Liver (tissue), 9 donors: Measurements from ENCODE around the gene LLPH. TPM values are rescaled to one million over a fixed set of nuclear protein-coding genes. Genes with fewer than 3 reads are reported as not detected.

Source experiments
- DNase-seq: peaks from one replicate; pipeline ENCODE4 v3.0.0-alpha.2; 2017; ENCODE audit warnings: low spot score
- H3K27ac ChIP-seq, 2 donors: one replicate each; pipeline ENCODE4 v1.7.0; 2013; ENCODE audit warnings: inconsistent platforms in 2 of 2, low read length in 2 of 2, control low read depth in 1 of 2, low read depth in 1 of 2, mild to moderate bottlenecking in 1 of 2
- H3K27me3 ChIP-seq, 4 donors: one replicate each; pipeline versions ENCODE4 v1.6.1 to v1.7.0; 2013; ENCODE audit warnings: low read length in 3 of 4, inconsistent platforms in 1 of 4, mild to moderate bottlenecking in 1 of 4, moderate library complexity in 1 of 4; ENCODE audit not compliant: control insufficient read depth in 4 of 4, insufficient read depth in 4 of 4
- H3K36me3 ChIP-seq, 4 donors: one replicate each; pipeline versions ENCODE4 v1.6.1 to v1.7.0; 2013; ENCODE audit warnings: low read length in 3 of 4, mild to moderate bottlenecking in 3 of 4, low read depth in 1 of 4, moderate library complexity in 1 of 4; ENCODE audit not compliant: control insufficient read depth in 4 of 4, insufficient read depth in 3 of 4
- H3K4me1 ChIP-seq, 4 donors: one replicate each; pipeline versions ENCODE4 v1.6.1 to v1.7.0; 2013; ENCODE audit warnings: low read length in 3 of 4, mild to moderate bottlenecking in 3 of 4, moderate library complexity in 1 of 4; ENCODE audit not compliant: control insufficient read depth in 4 of 4, insufficient read depth in 4 of 4
- H3K4me3 ChIP-seq, 3 donors: one replicate each; pipeline versions ENCODE4 v1.6.1 to v1.7.0; 2013; ENCODE audit warnings: low read length in 3 of 3, control low read depth in 1 of 3, low read depth in 1 of 3, mild to moderate bottlenecking in 1 of 3
- H3K9ac ChIP-seq, 2 donors: one replicate each; pipeline ENCODE4 v1.7.0; 2013; ENCODE audit warnings: low read length in 2 of 2, mild to moderate bottlenecking in 2 of 2, moderate library complexity in 2 of 2, control low read depth in 1 of 2, low read depth in 1 of 2
- H3K9me3 ChIP-seq, 4 donors: one replicate each; pipeline versions ENCODE4 v1.6.1 to v1.7.0; 2013; ENCODE audit warnings: low read length in 3 of 4; ENCODE audit not compliant: control insufficient read depth in 4 of 4
- ATF3 ChIP-seq: IDR thresholded peaks from 2 replicates; pipeline ENCODE4 v1.6.1; 2016; ENCODE audit warnings: antibody characterized with exemption
- CTCF ChIP-seq: fragments of 150-350 bp; IDR thresholded peaks from 2 replicates; pipeline ENCODE4 v1.5.1; 2017; ENCODE audit warnings: improper control_type of control experiment, low read depth, low read length; ENCODE audit not compliant: missing input control
- EGR1 ChIP-seq, 2 donors: IDR thresholded peaks; 2 replicates each; pipeline ENCODE4 v1.6.1; 2016 to 2018; ENCODE audit warnings: antibody characterized with exemption in 2 of 2, low read depth in 2 of 2
- FOXA1 ChIP-seq: IDR thresholded peaks from 2 replicates; pipeline ENCODE4 v1.6.1; 2016; ENCODE audit warnings: antibody characterized with exemption
- FOXA2 ChIP-seq: IDR thresholded peaks from 2 replicates; pipeline ENCODE4 v1.6.1; 2016; ENCODE audit warnings: antibody characterized with exemption
- GABPA ChIP-seq, 2 donors: IDR thresholded peaks in 1 of 2; conservative IDR thresholded peaks in 1 of 2; 2 replicates each; pipeline ENCODE4 v1.6.1; 2016; ENCODE audit warnings: antibody characterized with exemption in 2 of 2, mild to moderate bottlenecking in 1 of 2, moderate library complexity in 1 of 2
- HNF4A ChIP-seq, 2 donors: conservative IDR thresholded peaks; 2 replicates each; pipeline ENCODE4 v1.6.1; 2016; ENCODE audit warnings: antibody characterized with exemption in 2 of 2, mild to moderate bottlenecking in 2 of 2
- HNF4G ChIP-seq: IDR thresholded peaks from 2 replicates; pipeline ENCODE4 v1.6.1; 2016; ENCODE audit warnings: antibody characterized with exemption
- JUND ChIP-seq, 2 donors: IDR thresholded peaks; 2 replicates each; pipeline ENCODE4 v1.6.1; 2016; ENCODE audit warnings: antibody characterized with exemption in 2 of 2
- MAX ChIP-seq: IDR thresholded peaks from 2 replicates; pipeline ENCODE4 v1.6.1; 2016; ENCODE audit warnings: antibody characterized with exemption
- NR2F2 ChIP-seq: IDR thresholded peaks from 2 replicates; pipeline ENCODE4 v1.6.1; 2016; ENCODE audit warnings: antibody characterized with exemption
- RAD21 ChIP-seq, 2 donors: IDR thresholded peaks; 2 replicates each; pipeline ENCODE4 v1.6.1; 2016; ENCODE audit warnings: antibody characterized with exemption in 2 of 2, mild to moderate bottlenecking in 2 of 2
- REST ChIP-seq: IDR thresholded peaks from 2 replicates; pipeline ENCODE4 v1.6.1; 2016; ENCODE audit warnings: antibody characterized with exemption, mild to moderate bottlenecking
- RXRA ChIP-seq, 2 donors: IDR thresholded peaks; 2 replicates each; pipeline ENCODE4 v1.6.1; 2017 to 2018; ENCODE audit warnings: antibody characterized with exemption in 2 of 2, mild to moderate bottlenecking in 1 of 2
- SP1 ChIP-seq: IDR thresholded peaks from 2 replicates; pipeline ENCODE4 v1.6.1; 2018; ENCODE audit warnings: antibody characterized with exemption, mild to moderate bottlenecking
- TAF1 ChIP-seq: conservative IDR thresholded peaks from 2 replicates; pipeline ENCODE4 v1.6.1; 2016; ENCODE audit warnings: antibody characterized with exemption, mild to moderate bottlenecking
- YY1 ChIP-seq: IDR thresholded peaks from 2 replicates; pipeline ENCODE4 v1.6.1; 2016; ENCODE audit warnings: antibody characterized with exemption, mild to moderate bottlenecking
- ZBTB33 ChIP-seq: IDR thresholded peaks from 2 replicates; pipeline ENCODE4 v1.6.1; 2016; ENCODE audit warnings: antibody characterized with exemption
- WGBS: extraction: QIAGEN DNeasy Blood & Tissue Kit; methylation state at CpG from one replicate; pipeline ENCODE4 v1.1.7; 2013; 5-methylcytosine and 5-hydroxymethylcytosine counted together
- polyA plus RNA-seq, 2 donors: library from polyadenylated mRNA; stranded (reverse) in 1 of 2; unstranded in 1 of 2; fragments of 200-250 nt in 1 of 2; fragments of >200 nt in 1 of 2; fragmentation: Nextera tagmentation in 1 of 2; extraction: Ambion mirVana in 1 of 2; gene quantifications; one replicate each; pipeline versions ENCODE4 v1.2.1 to v1.2.3, GENCODE V29; 2013 to 2015
- total RNA-seq, 2 donors: library from RNA; depleted of rRNA; stranded (reverse); fragments of >200 nt; gene quantifications; one replicate each; pipeline ENCODE4 v1.2.3, GENCODE V29; 2014
- donor health status: healthy.
- donor health status: healthy.
- donor health status: healthy.
- donor health status: healthy.
- donor health status: healthy.

The LLPH gene
- total and polyA plus RNA-seq, 4 donors, result 2.6 to 18.1 (median 6.6) TPM

GRCh38 chr12:66113471-66113870 is 17.1 kb downstream of the LLPH start:
- H3K4me1 ChIP-seq, result no peaks in the 10 kb centered on the region
- no peak overlapping the region for H3K9ac ChIP-seq
- no peak for TF ChIP-seq HNF4A (conservative IDR thresholded peaks at IDR 0.05)
- TF ChIP-seq MAX, result no peak
- no peak for TF ChIP-seq GABPA (IDR thresholded peaks at IDR 0.05 in 1 of 2, conservative IDR thresholded peaks at IDR 0.05 in 1 of 2)
- no peak for TF ChIP-seq ZBTB33
- no peak for TF ChIP-seq FOXA1
- TF ChIP-seq EGR1 (IDR thresholded peaks at IDR 0.05; ENCODE audit: low read depth in 2 of 2), result no peak
- TF ChIP-seq RXRA (IDR thresholded peaks at IDR 0.05), result no peak
- no peak for TF ChIP-seq YY1
- no peak for TF ChIP-seq RAD21 (IDR thresholded peaks at IDR 0.05)
- no peak for TF ChIP-seq TAF1
- TF ChIP-seq REST, result no peak
- TF ChIP-seq NR2F2, result no peak
- H3K4me3 ChIP-seq, result no peak overlapping the region
- 98% methylated on average over 1 of the region's 1 CpG for WGBS
- no peaks in the 10 kb centered on the region for H3K36me3 ChIP-seq
- H3K9me3 ChIP-seq, result no peaks in the 10 kb centered on the region
- H3K27me3 ChIP-seq, result no peaks in the 10 kb centered on the region
- H3K27ac ChIP-seq, result no peak overlapping the region
- DNase-seq, result no peak

- TF ChIP-seq CTCF (no peak), REST (no peak), ATF3 (no peak), RAD21 (IDR thresholded peaks at IDR 0.05) (no peak), TAF1 (no peak), FOXA2 (no peak), YY1 (no peak), GABPA (IDR thresholded peaks at IDR 0.05 in 1 of 2, conservative IDR thresholded peaks at IDR 0.05 in 1 of 2) (no peak), EGR1 (IDR thresholded peaks at IDR 0.05; ENCODE audit: low read depth in 2 of 2) (no peak), SP1 (no peak), HNF4G (no peak), MAX (no peak), JUND (IDR thresholded peaks at IDR 0.05) (no peak), NR2F2 (no peak), ZBTB33 (no peak)
- H3K9ac ChIP-seq, result no peak overlapping the region
- H3K27me3 ChIP-seq, result no peaks in the 10 kb centered on the region
- DNase-seq, result no peak
- no peak overlapping the region for H3K4me3 ChIP-seq
- no peak overlapping the region for H3K27ac ChIP-seq
- H3K36me3 ChIP-seq, result no peaks in the 10 kb centered on the region
- H3K9me3 ChIP-seq, result no peaks in the 10 kb centered on the region
- peaks cover 0 to 9% (median 2%) of the 10 kb centered on the region in 4 donors for H3K4me1 ChIP-seq
Observed at GRCh38 chr12:66111605-66112004, 18.9 kb downstream of the LLPH start.
